ENCODE data around the gene CFAP74.

- TF ChIP-seq CTCF (IDR thresholded peaks at IDR 0.05; ENCODE audit: borderline replicate concordance, extremely low read depth, low read length, poor library complexity, severe bottlenecking) (no peak), EZH2 (IDR thresholded peaks at IDR 0.05; ENCODE audit: borderline replicate concordance, low read depth, low read length, severe bottlenecking) (no peak)
These were observed 23.0 kb downstream of the CFAP74 start for GRCh38 chr1:1980467-1981141.

All from DND-41 (cell line).